ENCODE measurements around the gene HBE1. TPM values are rescaled to one million over a fixed set of nuclear protein-coding genes. Genes with fewer than 3 reads are reported as not detected.

HBE1 gene
- total and polyA plus RNA-seq, 9 of the 15 experiments (the other 6 are each of a cell fraction or from before 2014, with no cell fraction given) = 612 to 10,250 (median 2,181) TPM

DNA sequence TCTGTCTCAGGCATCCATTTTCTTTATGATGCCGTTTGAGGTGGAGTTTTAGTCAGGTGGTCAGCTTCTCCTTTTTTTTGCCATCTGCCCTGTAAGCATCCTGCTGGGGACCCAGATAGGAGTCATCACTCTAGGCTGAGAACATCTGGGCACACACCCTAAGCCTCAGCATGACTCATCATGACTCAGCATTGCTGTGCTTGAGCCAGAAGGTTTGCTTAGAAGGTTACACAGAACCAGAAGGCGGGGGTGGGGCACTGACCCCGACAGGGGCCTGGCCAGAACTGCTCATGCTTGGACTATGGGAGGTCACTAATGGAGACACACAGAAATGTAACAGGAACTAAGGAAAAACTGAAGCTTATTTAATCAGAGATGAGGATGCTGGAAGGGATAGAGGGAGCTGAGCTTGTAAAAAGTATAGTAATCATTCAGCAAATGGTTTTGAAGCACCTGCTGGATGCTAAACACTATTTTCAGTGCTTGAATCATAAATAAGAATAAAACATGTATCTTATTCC, 10.9 kb upstream of the HBE1 start (continued):
- TF ChIP-seq, protein P1, sequence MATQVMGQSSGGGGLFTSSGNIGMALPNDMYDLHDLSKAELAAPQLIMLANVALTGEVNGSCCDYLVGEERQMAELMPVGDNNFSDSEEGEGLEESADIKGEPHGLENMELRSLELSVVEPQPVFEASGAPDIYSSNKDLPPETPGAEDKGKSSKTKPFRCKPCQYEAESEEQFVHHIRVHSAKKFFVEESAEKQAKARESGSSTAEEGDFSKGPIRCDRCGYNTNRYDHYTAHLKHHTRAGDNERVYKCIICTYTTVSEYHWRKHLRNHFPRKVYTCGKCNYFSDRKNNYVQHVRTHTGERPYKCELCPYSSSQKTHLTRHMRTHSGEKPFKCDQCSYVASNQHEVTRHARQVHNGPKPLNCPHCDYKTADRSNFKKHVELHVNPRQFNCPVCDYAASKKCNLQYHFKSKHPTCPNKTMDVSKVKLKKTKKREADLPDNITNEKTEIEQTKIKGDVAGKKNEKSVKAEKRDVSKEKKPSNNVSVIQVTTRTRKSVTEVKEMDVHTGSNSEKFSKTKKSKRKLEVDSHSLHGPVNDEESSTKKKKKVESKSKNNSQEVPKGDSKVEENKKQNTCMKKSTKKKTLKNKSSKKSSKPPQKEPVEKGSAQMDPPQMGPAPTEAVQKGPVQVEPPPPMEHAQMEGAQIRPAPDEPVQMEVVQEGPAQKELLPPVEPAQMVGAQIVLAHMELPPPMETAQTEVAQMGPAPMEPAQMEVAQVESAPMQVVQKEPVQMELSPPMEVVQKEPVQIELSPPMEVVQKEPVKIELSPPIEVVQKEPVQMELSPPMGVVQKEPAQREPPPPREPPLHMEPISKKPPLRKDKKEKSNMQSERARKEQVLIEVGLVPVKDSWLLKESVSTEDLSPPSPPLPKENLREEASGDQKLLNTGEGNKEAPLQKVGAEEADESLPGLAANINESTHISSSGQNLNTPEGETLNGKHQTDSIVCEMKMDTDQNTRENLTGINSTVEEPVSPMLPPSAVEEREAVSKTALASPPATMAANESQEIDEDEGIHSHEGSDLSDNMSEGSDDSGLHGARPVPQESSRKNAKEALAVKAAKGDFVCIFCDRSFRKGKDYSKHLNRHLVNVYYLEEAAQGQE (IDR thresholded peaks at IDR 0.05; ENCODE audit: borderline replicate concordance) = peak; percentile 53; the same call in 1 of the 2 replicates
- TF ChIP-seq, protein P1 (CRISPR knock-in tag; IDR thresholded peaks at IDR 0.05; ENCODE audit: low read depth) = no peak
- TF ChIP-seq RBM17 (IDR thresholded peaks at IDR 0.05; ENCODE audit: borderline replicate concordance, low read depth, low read length) = no peak
- peak; percentile 99 for TF ChIP-seq TEAD4 (IDR thresholded peaks at IDR 0.05; ENCODE audit: low read length)
- TF ChIP-seq TEAD4 (CRISPR knock-in tag; IDR thresholded peaks at IDR 0.05; ENCODE audit: borderline replicate concordance) = no peak
- TF ChIP-seq BACH1 (tag; IDR thresholded peaks at IDR 0.05) = peak; percentile 100
- TF ChIP-seq STAT5A (IDR thresholded peaks at IDR 0.05; ENCODE audit: borderline replicate concordance, low read length) = peak; percentile 96
- TF ChIP-seq, protein P2, sequence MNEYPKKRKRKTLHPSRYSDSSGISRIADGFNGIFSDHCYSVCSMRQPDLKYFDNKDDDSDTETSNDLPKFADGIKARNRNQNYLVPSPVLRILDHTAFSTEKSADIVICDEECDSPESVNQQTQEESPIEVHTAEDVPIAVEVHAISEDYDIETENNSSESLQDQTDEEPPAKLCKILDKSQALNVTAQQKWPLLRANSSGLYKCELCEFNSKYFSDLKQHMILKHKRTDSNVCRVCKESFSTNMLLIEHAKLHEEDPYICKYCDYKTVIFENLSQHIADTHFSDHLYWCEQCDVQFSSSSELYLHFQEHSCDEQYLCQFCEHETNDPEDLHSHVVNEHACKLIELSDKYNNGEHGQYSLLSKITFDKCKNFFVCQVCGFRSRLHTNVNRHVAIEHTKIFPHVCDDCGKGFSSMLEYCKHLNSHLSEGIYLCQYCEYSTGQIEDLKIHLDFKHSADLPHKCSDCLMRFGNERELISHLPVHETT (CRISPR knock-in tag; conservative IDR thresholded peaks at IDR 0.05 in 1 of 2, IDR thresholded peaks at IDR 0.05 in 1 of 2) = peak in 1 of 2 experiments; percentile 97; a peak in 2 of 4 replicates
- TF ChIP-seq NCOA1 (IDR thresholded peaks at IDR 0.05; ENCODE audit: low read depth) = peak; percentile 95
- TF ChIP-seq SMARCA4 (IDR thresholded peaks at IDR 0.05) = peak; percentile 99
- no peak for TF ChIP-seq NFXL1 (CRISPR knock-in tag; IDR thresholded peaks at IDR 0.05)
- peak; percentile 89; the same call in 1 of the 2 replicates for TF ChIP-seq KLF6 (CRISPR knock-in tag; IDR thresholded peaks at IDR 0.05; ENCODE audit: borderline replicate concordance)
- TF ChIP-seq ZNF212 (CRISPR knock-in tag; IDR thresholded peaks at IDR 0.05) = peak; percentile 56; the same call in 1 of the 2 replicates
- 0 out of 2 replicates have a peak, but pooled peaks have one; percentile 51 for TF ChIP-seq BCL6 (CRISPR knock-in tag; IDR thresholded peaks at IDR 0.05)
- TF ChIP-seq CREM (IDR thresholded peaks at IDR 0.05; ENCODE audit: low read depth) = peak; percentile 91
- TF ChIP-seq ELF4 (CRISPR knock-in tag; IDR thresholded peaks at IDR 0.05) = peak; percentile 98
- TF ChIP-seq, protein P3, sequence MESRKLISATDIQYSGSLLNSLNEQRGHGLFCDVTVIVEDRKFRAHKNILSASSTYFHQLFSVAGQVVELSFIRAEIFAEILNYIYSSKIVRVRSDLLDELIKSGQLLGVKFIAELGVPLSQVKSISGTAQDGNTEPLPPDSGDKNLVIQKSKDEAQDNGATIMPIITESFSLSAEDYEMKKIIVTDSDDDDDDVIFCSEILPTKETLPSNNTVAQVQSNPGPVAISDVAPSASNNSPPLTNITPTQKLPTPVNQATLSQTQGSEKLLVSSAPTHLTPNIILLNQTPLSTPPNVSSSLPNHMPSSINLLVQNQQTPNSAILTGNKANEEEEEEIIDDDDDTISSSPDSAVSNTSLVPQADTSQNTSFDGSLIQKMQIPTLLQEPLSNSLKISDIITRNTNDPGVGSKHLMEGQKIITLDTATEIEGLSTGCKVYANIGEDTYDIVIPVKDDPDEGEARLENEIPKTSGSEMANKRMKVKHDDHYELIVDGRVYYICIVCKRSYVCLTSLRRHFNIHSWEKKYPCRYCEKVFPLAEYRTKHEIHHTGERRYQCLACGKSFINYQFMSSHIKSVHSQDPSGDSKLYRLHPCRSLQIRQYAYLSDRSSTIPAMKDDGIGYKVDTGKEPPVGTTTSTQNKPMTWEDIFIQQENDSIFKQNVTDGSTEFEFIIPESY (CRISPR knock-in tag; IDR thresholded peaks at IDR 0.05) = peak; percentile 49; the same call in 1 of the 2 replicates
- TF ChIP-seq MAFK (IDR thresholded peaks at IDR 0.05; ENCODE audit: low read length) = peak; percentile 99
- TF ChIP-seq ZNF77 (CRISPR knock-in tag; IDR thresholded peaks at IDR 0.05) = no peak

Data from K562 (cell line).